ENCODE data around the gene CCNG1.
"Not testable (repeated sequence)": the region's sequence is repeated elsewhere in the genome, so short reads cannot be mapped to it uniquely, and the experiment has no call there.

CCNG1 gene

GRCh38 chr5:163410505-163410904 lies 26.9 kb upstream of the CCNG1 start:
- Histone ChIP-seq H3K27ac (ENCODE audit: low read length) (no peak overlapping the region), H3K9ac (ENCODE audit: low read length) (no peak overlapping the region), H3K27me3 (ENCODE audit: control insufficient read depth, insufficient read depth, low read length) (no peaks in the 10 kb centered on the region), H3K9me3 (ENCODE audit: control insufficient read depth, low read depth, low read length) (no peaks in the 10 kb centered on the region), H3K4me3 (ENCODE audit: low read length) (no peak overlapping the region), H3K4me1 (ENCODE audit: control insufficient read depth, low read depth, low read length) (no peaks in the 10 kb centered on the region), H3K36me3 (ENCODE audit: control insufficient read depth, low read depth, low read length) (no peaks in the 10 kb centered on the region)

- Histone ChIP-seq H3K4me1 (ENCODE audit: control insufficient read depth, low read depth, low read length) (peaks cover 12% of the 10 kb centered on the region), H3K4me3 (ENCODE audit: low read length) (peak overlapping the region; percentile 8)
- not testable (repeated sequence) for H3K27ac ChIP-seq (ENCODE audit: low read length); H3K9me3 ChIP-seq (ENCODE audit: control insufficient read depth, low read depth, low read length); H3K36me3 ChIP-seq (ENCODE audit: control insufficient read depth, low read depth, low read length); H3K9ac ChIP-seq (ENCODE audit: low read length); H3K27me3 ChIP-seq (ENCODE audit: control insufficient read depth, insufficient read depth, low read length)
These were observed 21.7 kb upstream of the CCNG1 start for GRCh38 chr5:163415673-163416072.

DNA sequence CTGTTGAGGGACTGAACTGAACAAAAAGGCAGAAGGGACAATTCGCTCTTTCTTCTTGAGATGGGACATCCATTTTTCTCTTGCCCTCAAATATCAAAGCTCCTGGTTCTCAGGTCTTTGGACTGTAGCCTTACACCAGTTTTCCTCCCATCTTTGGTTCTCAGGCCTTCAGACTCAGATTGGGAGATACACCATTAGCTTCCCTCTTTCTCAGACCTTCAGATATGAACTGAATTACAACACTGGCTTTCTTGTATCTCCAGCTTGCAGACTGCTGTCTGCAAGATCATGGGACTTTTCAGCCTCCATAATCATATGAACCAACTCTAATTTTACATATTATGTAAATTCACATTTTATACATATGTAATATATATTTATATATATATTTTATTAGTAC lies 12.6 kb upstream of the CCNG1 start:
- H3K27ac ChIP-seq (ENCODE audit: low read length) = no peak overlapping the region
- no peaks in the 10 kb centered on the region for H3K9me3 ChIP-seq (ENCODE audit: control insufficient read depth, low read depth, low read length)
- no peak overlapping the region for H3K9ac ChIP-seq (ENCODE audit: low read length)
- no peak overlapping the region for H3K4me3 ChIP-seq (ENCODE audit: low read length)
- H3K4me1 ChIP-seq (ENCODE audit: control insufficient read depth, low read depth, low read length) = no peaks in the 10 kb centered on the region
- H3K36me3 ChIP-seq (ENCODE audit: control insufficient read depth, low read depth, low read length) = no peaks in the 10 kb centered on the region
- no peaks in the 10 kb centered on the region for H3K27me3 ChIP-seq (ENCODE audit: control insufficient read depth, insufficient read depth, low read length)

- H3K9ac ChIP-seq (ENCODE audit: low read length); H3K4me1 ChIP-seq (ENCODE audit: control insufficient read depth, low read depth, low read length); H3K27me3 ChIP-seq (ENCODE audit: control insufficient read depth, insufficient read depth, low read length); H3K4me3 ChIP-seq (ENCODE audit: low read length); H3K9me3 ChIP-seq (ENCODE audit: control insufficient read depth, low read depth, low read length); H3K27ac ChIP-seq (ENCODE audit: low read length); H3K36me3 ChIP-seq (ENCODE audit: control insufficient read depth, low read depth, low read length): not testable (repeated sequence)
These were observed 11.3 kb upstream of the CCNG1 start for GRCh38 chr5:163426128-163426527.

DNA sequence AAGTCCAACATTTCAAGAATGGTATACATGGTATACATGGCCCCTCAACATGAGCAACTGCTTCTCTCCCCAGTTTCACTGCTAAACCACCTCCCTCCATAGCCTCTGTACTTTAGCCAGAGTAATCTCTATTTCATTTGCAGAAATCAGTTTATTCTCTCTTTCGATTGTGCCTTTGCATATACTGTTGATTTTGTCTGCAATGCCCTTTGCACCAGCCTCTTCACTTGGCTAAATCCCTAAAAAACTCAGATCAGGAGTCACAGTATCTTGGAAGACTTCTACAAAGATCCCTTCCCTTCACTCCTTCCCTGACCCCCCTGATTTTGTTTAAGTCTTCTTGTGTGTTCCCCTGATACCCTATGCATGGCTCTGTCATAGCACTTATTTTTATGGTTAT lies 4.9 kb upstream of the CCNG1 start:
- Histone ChIP-seq H3K4me1 (ENCODE audit: control insufficient read depth, low read depth, low read length) (peaks cover 14% of the 10 kb centered on the region), H3K9me3 (ENCODE audit: control insufficient read depth, low read depth, low read length) (no peaks in the 10 kb centered on the region), H3K36me3 (ENCODE audit: control insufficient read depth, low read depth, low read length) (no peaks in the 10 kb centered on the region), H3K27me3 (ENCODE audit: control insufficient read depth, insufficient read depth, low read length) (no peaks in the 10 kb centered on the region), H3K9ac (ENCODE audit: low read length) (no peak overlapping the region), H3K27ac (ENCODE audit: low read length) (no peak overlapping the region), H3K4me3 (ENCODE audit: low read length) (no peak overlapping the region)

DNA sequence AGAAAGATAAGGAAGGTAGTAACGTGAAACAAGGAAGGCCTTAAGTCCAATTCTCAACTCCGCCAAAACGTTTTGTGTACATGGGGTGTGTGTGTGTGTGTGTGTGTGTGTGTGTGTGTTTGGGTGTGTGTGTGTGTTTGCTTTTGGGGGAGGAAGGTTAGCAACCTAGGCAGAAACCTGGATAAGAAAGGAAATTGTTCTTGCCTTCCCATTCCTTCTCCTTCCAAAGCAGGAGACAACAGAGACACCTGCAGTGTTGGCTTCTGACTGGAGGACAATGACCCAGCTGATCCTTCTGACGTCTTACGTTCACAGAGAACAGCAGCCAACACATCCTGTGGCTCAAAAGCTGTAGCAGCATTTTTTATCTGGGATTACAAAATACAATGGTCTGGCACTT lies 4.1 kb upstream of the CCNG1 start:
- H3K9me3 ChIP-seq (ENCODE audit: control insufficient read depth, low read depth, low read length) = no peaks in the 10 kb centered on the region
- H3K4me1 ChIP-seq (ENCODE audit: control insufficient read depth, low read depth, low read length) = peaks cover 14% of the 10 kb centered on the region
- H3K27ac ChIP-seq (ENCODE audit: low read length) = no peak overlapping the region
- H3K9ac ChIP-seq (ENCODE audit: low read length) = no peak overlapping the region
- no peaks in the 10 kb centered on the region for H3K36me3 ChIP-seq (ENCODE audit: control insufficient read depth, low read depth, low read length)
- no peaks in the 10 kb centered on the region for H3K27me3 ChIP-seq (ENCODE audit: control insufficient read depth, insufficient read depth, low read length)
- H3K4me3 ChIP-seq (ENCODE audit: low read length) = no peak overlapping the region

GRCh38 chr5:163434401-163434866 lies 3.0 kb upstream of the CCNG1 start:
- no peaks in the 10 kb centered on the region for H3K27me3 ChIP-seq (ENCODE audit: control insufficient read depth, insufficient read depth, low read length)

DNA sequence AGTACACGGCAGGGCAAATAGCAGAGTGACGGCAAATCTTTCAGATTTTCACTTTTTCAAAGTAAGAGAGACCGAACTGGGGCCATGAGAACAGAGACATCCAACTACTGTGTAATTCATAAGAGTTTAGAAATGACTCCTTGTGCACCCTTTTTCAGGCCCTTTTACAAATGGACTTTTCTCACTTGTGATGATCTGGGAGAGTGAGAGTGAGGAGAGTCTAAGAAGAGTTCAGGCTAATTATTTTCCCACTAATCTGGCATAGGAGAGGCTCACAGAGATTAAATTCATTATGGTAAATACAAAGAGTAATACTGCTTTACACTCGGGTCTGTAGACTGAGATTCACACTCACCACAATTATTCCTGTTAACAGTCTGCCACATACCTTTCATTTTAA lies 880 bp upstream of the CCNG1 start:
- H3K9ac ChIP-seq (ENCODE audit: low read length) = peak overlapping the region; percentile 98
- H3K4me3 ChIP-seq (ENCODE audit: low read length) = peak overlapping the region; percentile 73
- H3K9me3 ChIP-seq (ENCODE audit: control insufficient read depth, low read depth, low read length) = no peaks in the 10 kb centered on the region
- no peaks in the 10 kb centered on the region for H3K27me3 ChIP-seq (ENCODE audit: control insufficient read depth, insufficient read depth, low read length)
- H3K36me3 ChIP-seq (ENCODE audit: control insufficient read depth, low read depth, low read length) = peaks cover 28% of the 10 kb centered on the region
- peaks cover 25% of the 10 kb centered on the region for H3K4me1 ChIP-seq (ENCODE audit: control insufficient read depth, low read depth, low read length)
- peak overlapping the region; percentile 86 for H3K27ac ChIP-seq (ENCODE audit: low read length)

More at GRCh38 chr5:163434401-163434866, 3.0 kb upstream of the CCNG1 start:
- Histone ChIP-seq H3K9ac (ENCODE audit: low read length) (no peak overlapping the region), H3K4me1 (ENCODE audit: control insufficient read depth, low read depth, low read length) (peaks cover 19% of the 10 kb centered on the region), H3K27ac (ENCODE audit: low read length) (no peak overlapping the region), H3K4me3 (ENCODE audit: low read length) (no peak overlapping the region), H3K9me3 (ENCODE audit: control insufficient read depth, low read depth, low read length) (no peaks in the 10 kb centered on the region), H3K36me3 (ENCODE audit: control insufficient read depth, low read depth, low read length) (peaks cover 7% of the 10 kb centered on the region)

- peaks cover 25% of the 10 kb centered on the region for H3K4me1 ChIP-seq (ENCODE audit: control insufficient read depth, low read depth, low read length)
- peak overlapping the region; percentile 86 for H3K27ac ChIP-seq (ENCODE audit: low read length)
- peaks cover 32% of the 10 kb centered on the region for H3K36me3 ChIP-seq (ENCODE audit: control insufficient read depth, low read depth, low read length)
- peak overlapping the region; percentile 73 for H3K4me3 ChIP-seq (ENCODE audit: low read length)
- no peaks in the 10 kb centered on the region for H3K27me3 ChIP-seq (ENCODE audit: control insufficient read depth, insufficient read depth, low read length)
- H3K9me3 ChIP-seq (ENCODE audit: control insufficient read depth, low read depth, low read length) = no peaks in the 10 kb centered on the region
- peak overlapping the region; percentile 98 for H3K9ac ChIP-seq (ENCODE audit: low read length)
These were observed 435 bp upstream of the CCNG1 start for GRCh38 chr5:163437011-163437308.

DNA sequence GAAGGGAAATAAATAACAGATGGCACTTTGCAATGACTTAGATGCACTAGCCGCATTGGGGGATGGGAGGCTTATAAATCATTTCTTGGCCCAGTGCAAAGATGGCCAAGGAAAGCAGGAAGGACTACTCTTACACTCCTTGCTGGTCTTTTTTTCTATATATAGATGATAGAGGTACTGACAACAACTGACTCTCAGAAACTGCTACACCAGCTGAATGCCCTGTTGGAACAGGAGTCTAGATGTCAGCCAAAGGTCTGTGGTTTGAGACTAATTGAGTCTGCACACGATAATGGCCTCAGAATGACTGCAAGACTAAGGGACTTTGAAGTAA lies 1.7 kb downstream of the CCNG1 start:
- H3K9ac ChIP-seq (ENCODE audit: low read length) = peak overlapping the region; percentile 98
- H3K27ac ChIP-seq (ENCODE audit: low read length) = no peak overlapping the region
- no peaks in the 10 kb centered on the region for H3K27me3 ChIP-seq (ENCODE audit: control insufficient read depth, insufficient read depth, low read length)
- H3K9me3 ChIP-seq (ENCODE audit: control insufficient read depth, low read depth, low read length) = no peaks in the 10 kb centered on the region
- peaks cover 53% of the 10 kb centered on the region for H3K36me3 ChIP-seq (ENCODE audit: control insufficient read depth, low read depth, low read length)
- peaks cover 19% of the 10 kb centered on the region for H3K4me1 ChIP-seq (ENCODE audit: control insufficient read depth, low read depth, low read length)
- H3K4me3 ChIP-seq (ENCODE audit: low read length) = peak overlapping the region; percentile 99

GRCh38 chr5:163440954-163441353 lies 3.6 kb downstream of the CCNG1 start:
- Histone ChIP-seq H3K4me3 (ENCODE audit: low read length) (no peak overlapping the region), H3K9me3 (ENCODE audit: control insufficient read depth, low read depth, low read length) (no peaks in the 10 kb centered on the region), H3K36me3 (ENCODE audit: control insufficient read depth, low read depth, low read length) (peaks cover 72% of the 10 kb centered on the region), H3K9ac (ENCODE audit: low read length) (no peak overlapping the region), H3K27ac (ENCODE audit: low read length) (no peak overlapping the region), H3K27me3 (ENCODE audit: control insufficient read depth, insufficient read depth, low read length) (no peaks in the 10 kb centered on the region), H3K4me1 (ENCODE audit: control insufficient read depth, low read depth, low read length) (peaks cover 19% of the 10 kb centered on the region)

DNA sequence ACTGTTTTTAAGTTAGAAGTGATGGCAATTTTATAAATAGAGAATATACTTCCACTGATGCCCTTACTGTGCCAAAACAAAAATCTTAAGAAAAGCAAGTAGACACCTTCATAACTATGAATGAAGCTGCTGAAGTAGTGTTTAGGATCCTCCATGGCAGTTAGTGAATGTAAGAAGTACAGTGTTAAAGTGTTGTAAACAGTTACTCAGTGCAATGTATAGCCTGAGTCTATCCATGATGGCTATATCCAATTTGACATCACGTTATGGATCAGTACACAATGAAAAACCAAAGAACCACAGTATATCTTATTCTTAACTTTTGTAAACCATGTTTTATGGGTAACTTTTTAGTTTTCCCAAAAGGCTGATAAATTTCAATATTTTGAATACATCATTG lies 7.1 kb downstream of the CCNG1 start:
- Histone ChIP-seq H3K27ac (ENCODE audit: low read length) (no peak overlapping the region), H3K27me3 (ENCODE audit: control insufficient read depth, insufficient read depth, low read length) (no peaks in the 10 kb centered on the region), H3K9ac (ENCODE audit: low read length) (no peak overlapping the region), H3K4me1 (ENCODE audit: control insufficient read depth, low read depth, low read length) (peaks cover 6% of the 10 kb centered on the region), H3K36me3 (ENCODE audit: control insufficient read depth, low read depth, low read length) (peaks cover 92% of the 10 kb centered on the region), H3K4me3 (ENCODE audit: low read length) (no peak overlapping the region), H3K9me3 (ENCODE audit: control insufficient read depth, low read depth, low read length) (no peaks in the 10 kb centered on the region)
